Neural crest cell (in vitro differentiated cells): ENCODE data around the gene ASPN. TPM values are rescaled to one million over a fixed set of nuclear protein-coding genes. Genes with fewer than 3 reads are reported as not detected.

Source experiments
- DNase-seq: peaks from one replicate; pipeline ENCODE4 v3.0.0; 2021; ENCODE audit warnings: low read depth, mixed read lengths, low spot score
- H3K27ac Mint-ChIP-seq: one replicate; pipeline ENCODE4 v1.8.0; 2021; ENCODE audit warnings: mild to moderate bottlenecking, mixed read lengths; ENCODE audit not compliant: unreplicated experiment
- H3K27me3 Mint-ChIP-seq: 2 replicates; pipeline ENCODE4 v1.8.0; 2021; ENCODE audit warnings: low read depth, mild to moderate bottlenecking, mixed read lengths
- H3K36me3 Mint-ChIP-seq: 2 replicates; pipeline ENCODE4 v1.8.0; 2021; ENCODE audit warnings: low read depth, mild to moderate bottlenecking, mixed read lengths
- H3K4me1 Mint-ChIP-seq: 2 replicates; pipeline ENCODE4 v1.8.0; 2021; ENCODE audit warnings: mixed read lengths
- H3K4me3 Mint-ChIP-seq: one replicate; pipeline ENCODE4 v1.8.0; 2021; ENCODE audit warnings: mild to moderate bottlenecking, mixed read lengths
- H3K9me3 Mint-ChIP-seq: 2 replicates; pipeline ENCODE4 v1.8.0; 2021; ENCODE audit warnings: mixed read lengths
- CTCF ChIP-seq: fragments of 200-600 bp; sonication (generic); conservative IDR thresholded peaks from 2 replicates; pipeline ENCODE4 v1.5.0; 2021; ENCODE audit warnings: antibody characterized with exemption, mild to moderate bottlenecking
- long read RNA-seq: library from polyadenylated mRNA; unstranded; transcript quantifications from one replicate; pipeline ENCODE4 v2.0.0, GENCODE V29; 2020
- total RNA-seq: library from RNA; stranded (reverse); gene quantifications from 2 replicates; pipeline ENCODE4 v1.2.1, GENCODE V29; 2021

Gene ASPN
- not detected in 2 replicates for total RNA-seq
- long read RNA-seq, result 0 reads

GRCh38 chr9:92482329-92482728, at the start of gene ASPN:
ASPN (minus strand) TSS chr9:92482506.
- H3K4me3 Mint-ChIP-seq, result no peak within 1 kb of the TSS
- H3K27me3 Mint-ChIP-seq, result no peaks in the 10 kb centered on the region
- no peak within 1 kb of the TSS for H3K27ac Mint-ChIP-seq
- TF ChIP-seq CTCF, result no peak
- DNase-seq, result no peak
- peaks cover 5% of the 10 kb centered on the region for H3K4me1 Mint-ChIP-seq
- no peaks in the 10 kb centered on the region for H3K9me3 Mint-ChIP-seq
- no peaks in the 10 kb centered on the region for H3K36me3 Mint-ChIP-seq

- TF ChIP-seq CTCF, result no peak
- Mint-ChIP-seq H3K4me3 (no peak overlapping the region), H3K36me3 (peaks cover 3% of the 10 kb centered on the region), H3K9me3 (peaks cover 6% of the 10 kb centered on the region), H3K27me3 (no peaks in the 10 kb centered on the region), H3K4me1 (peaks cover 9% of the 10 kb centered on the region), H3K27ac (no peak overlapping the region)
- DNase-seq, result no peak
Observed at GRCh38 chr9:92530893-92531292, 48.6 kb upstream of the ASPN start.

GRCh38 chr9:92529124-92529523, 46.8 kb upstream of the ASPN start:
- Mint-ChIP-seq H3K27me3 (no peaks in the 10 kb centered on the region), H3K4me1 (peaks cover 6% of the 10 kb centered on the region), H3K9me3 (peaks cover 6% of the 10 kb centered on the region), H3K27ac (no peak overlapping the region), H3K36me3 (peaks cover 3% of the 10 kb centered on the region), H3K4me3 (no peak overlapping the region)
- no peak for DNase-seq
- no peak for TF ChIP-seq CTCF

- no peak overlapping the region for H3K4me3 Mint-ChIP-seq
- DNase-seq, result no peak
- TF ChIP-seq CTCF, result no peak
- peaks cover 3% of the 10 kb centered on the region for H3K36me3 Mint-ChIP-seq
- H3K27me3 Mint-ChIP-seq, result no peaks in the 10 kb centered on the region
- peaks cover 6% of the 10 kb centered on the region for H3K9me3 Mint-ChIP-seq
- H3K27ac Mint-ChIP-seq, result no peak overlapping the region
- H3K4me1 Mint-ChIP-seq, result peaks cover 4% of the 10 kb centered on the region
Observed at GRCh38 chr9:92528522-92528849, 46.2 kb upstream of the ASPN start.

GRCh38 chr9:92527832-92528521, 45.7 kb upstream of the ASPN start:
- Mint-ChIP-seq H3K27me3 (no peaks in the 10 kb centered on the region), H3K4me1 (peaks cover 4% of the 10 kb centered on the region), H3K27ac (no peak overlapping the region), H3K4me3 (no peak overlapping the region), H3K9me3 (peaks cover 4% of the 10 kb centered on the region), H3K36me3 (no peaks in the 10 kb centered on the region)
- TF ChIP-seq CTCF, result no peak
- DNase-seq, result no peak
